Measurements from ENCODE around the gene NEK3.
"Not testable (repeated sequence)": the region's sequence is repeated elsewhere in the genome, so short reads cannot be mapped to it uniquely, and the experiment has no call there.

Gene NEK3

DNA sequence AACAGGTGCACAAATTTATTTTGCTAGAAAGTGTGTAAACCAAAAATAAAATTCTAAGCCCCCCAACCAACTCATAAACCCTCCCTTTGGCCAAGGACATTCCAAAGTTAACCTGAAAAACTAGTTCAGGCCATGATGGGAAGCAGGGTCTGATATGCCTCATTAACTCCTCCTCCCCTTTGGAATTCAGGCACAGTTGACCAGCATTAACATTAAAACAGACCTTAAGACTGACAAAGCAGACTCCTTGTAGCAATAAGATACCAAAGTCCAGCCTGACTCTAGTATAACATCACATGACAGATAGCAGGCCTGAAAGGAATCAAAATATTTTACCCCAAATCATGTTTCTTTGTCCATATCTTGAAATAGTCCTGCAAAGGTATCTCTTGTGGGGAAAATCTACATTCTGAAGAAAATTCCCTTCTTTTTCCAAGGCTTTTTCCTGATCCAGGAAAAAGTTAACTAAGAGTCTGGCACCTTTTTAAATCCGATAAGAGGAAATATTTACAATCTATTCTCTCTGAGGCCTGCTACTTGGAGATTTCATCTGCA lies 50.2 kb downstream of the NEK3 start:
- no peak for DNase-seq

DNA sequence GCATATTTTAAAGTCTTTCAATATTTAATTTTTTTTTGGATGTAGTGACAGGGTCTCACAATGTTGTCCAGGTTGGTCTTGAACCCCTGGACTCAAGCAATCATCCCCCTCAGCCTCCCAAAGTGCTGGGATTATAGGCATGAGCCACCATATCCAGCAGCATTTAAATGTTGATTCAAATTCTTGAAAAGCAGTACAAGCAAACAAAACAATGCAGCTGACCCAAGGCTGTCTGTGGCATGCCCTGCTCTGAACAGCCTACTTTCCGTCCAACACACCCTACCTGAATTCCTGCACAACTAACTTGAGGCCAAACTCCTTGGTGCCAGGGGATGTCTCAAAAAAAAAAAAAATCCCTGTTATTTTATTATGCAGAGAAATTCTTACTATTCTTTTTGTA lies 53.6 kb downstream of the NEK3 start:
- DNase-seq = no peak

DNA sequence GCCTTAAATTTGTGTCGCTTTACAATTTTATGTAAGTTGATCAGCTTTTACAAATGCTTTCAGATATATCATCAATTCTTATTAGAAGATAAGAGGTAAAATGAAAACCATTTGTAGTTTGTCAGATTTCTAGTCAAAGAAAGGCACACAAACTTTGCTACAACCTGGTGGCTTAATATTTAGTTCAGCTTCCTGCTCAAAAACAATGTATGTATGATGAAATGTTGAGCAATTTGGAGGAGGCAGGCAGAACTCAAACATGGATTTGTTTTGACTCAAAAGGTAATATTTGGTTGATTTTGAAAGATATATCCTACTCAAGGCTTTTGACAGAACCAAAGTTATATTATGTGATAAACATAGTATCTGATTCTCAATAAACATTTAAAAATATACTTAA lies 54.8 kb downstream of the NEK3 start:
- no peak for DNase-seq

DNA sequence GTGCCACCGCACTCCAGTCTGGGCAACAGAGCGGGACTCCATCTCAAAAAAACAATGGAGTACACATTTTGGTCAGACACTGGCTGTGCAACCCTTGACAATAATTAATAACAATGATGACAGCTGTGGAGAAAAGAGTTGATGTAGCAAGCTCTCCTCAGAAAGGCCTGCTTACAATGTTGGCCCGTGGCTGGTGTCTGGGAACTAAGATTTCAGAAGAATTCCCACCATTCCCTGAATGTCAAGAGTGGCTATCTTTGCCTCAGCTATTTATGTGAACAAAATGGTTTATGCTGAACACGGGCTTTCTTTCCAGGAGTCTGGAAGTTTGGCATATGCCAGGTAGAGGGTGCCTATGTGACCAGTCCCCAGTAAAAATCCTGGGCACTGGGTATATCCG lies 56.0 kb downstream of the NEK3 start:
- no peak for DNase-seq

DNA sequence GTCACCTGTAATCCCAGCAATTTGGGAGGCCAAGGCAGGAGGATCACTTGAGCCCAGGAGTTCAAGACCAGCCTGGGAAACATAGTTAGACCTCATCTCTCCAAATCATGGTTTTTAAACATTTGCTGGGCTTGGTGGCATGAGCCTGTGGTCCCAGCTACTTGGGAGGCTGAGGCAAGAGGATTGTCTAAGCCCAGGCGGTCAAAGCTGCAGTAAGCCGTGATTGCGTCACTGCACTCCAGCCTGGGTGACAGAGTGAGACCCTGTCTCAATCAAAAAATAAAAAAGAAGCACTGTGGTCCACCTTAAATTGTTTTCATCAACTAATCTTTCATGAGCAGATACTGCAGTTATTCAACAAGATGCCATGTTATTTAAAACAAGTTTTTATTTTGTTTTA lies 57.0 kb downstream of the NEK3 start:
- DNase-seq = not testable (repeated sequence)

DNA sequence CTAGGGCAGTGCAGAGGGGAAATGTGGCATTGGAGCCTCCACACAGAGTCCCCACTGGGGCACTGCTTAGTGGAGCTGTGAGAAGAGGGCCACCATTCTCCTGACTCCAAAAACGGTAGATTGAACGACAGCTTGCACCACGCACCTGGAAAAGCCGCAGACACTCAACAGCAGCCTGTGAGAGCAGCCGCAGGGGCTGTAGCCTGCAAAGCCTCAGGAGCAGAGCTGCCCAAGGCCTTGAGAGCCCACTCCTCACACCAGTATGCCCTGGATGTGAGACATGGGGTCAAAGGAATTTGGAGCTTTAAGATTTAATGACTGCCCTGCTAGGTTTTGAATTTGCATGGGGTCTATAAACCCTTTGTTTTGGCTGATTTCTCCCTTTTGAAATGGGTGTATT lies 62.2 kb downstream of the NEK3 start:
- no peak for DNase-seq

DNA sequence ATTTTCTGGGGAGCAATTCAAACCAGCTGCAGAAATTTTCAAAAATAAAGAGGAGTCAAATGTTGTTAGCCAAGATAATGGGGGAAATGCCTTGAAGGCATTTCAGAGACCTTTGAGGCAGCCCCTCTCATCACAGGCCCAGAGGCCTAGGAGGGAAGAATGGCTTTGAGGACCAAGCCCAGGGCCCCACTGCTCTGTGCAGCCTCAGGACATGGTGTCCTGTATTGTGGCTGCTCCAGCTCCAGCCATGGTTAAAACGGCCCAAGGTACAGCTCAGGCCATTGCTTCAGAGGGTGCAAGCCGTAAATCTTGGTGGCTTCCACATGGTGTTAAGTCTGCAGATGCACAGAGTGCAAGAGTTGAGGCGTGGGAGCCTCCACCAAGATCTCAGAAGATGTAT lies 62.6 kb downstream of the NEK3 start:
- no peak for DNase-seq

DNA sequence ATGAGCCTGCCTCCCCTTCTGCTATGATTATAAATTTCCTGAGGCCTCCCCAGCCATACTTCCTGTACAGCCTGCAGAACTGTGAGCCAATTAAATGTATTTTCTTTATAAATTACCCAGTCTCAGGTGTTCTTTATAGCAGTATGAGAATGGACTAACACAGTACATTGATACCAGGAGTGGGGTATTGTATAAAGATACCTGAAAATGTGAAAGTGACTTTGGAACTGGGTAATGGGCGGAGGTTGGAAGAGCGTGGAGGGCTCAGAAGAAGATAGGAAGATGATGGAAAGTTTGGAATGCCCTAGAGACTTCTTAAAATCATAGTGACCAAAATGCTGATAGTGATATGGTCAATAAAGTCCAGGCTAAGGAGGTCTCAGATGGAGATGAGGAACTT lies 63.3 kb downstream of the NEK3 start:
- DNase-seq = no peak

DNA sequence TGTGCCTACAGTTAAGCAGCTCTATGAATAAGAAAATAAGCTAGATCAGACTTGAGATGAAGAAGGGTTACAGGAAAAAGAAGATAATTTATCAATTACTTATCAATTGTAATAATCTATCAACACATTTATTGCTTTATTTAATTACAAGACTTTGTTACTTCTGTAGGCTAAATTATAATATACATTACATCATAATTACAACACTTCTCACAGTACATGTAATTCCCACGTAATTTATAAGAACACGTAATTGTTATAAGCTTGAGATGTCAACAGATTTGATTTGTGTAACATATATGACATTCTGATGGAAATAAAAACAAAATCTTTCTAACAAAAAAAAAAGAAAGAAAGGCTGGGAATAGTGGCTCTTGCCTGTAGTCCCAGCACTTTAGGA lies 67.3 kb downstream of the NEK3 start:
- DNase-seq = no peak

DNA sequence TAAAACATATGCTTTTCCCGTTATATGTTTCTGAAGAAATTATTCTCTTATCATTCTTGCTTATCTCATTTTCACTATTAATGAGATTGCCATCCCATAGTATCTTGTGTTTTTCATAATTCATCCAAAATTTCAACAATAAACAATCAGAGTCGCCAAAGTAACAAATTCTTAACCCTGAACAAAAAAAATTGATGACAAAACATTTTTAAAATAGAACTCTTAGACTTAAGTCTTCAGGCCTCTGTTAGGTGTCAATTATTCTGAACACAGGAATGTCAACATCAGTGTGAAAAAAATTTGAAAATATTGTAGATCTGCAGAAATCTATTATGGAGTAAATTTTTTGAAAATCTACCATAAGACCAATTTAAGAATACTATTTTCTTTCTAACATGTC lies 67.9 kb downstream of the NEK3 start:
- no peak for DNase-seq

DNA sequence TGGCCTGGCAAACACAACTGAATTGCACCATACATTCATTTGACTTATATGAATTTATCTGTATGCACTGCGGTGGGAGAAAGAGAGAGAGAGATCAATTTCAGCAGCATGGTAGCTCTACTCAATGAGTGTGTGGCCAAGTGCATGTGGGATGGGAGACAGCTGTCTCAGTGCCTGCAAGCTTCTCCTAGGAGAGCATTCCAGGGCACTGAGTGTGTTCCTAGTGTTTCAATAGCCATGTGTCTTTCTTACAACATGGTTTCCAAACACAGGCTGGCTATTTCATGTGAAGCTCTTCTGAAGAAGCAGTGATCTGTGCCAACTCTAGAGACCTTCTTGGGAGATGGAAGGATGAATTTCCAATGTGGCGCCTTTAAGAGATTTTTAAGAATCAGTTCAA lies 74.0 kb downstream of the NEK3 start:
- no peak for DNase-seq

DNA sequence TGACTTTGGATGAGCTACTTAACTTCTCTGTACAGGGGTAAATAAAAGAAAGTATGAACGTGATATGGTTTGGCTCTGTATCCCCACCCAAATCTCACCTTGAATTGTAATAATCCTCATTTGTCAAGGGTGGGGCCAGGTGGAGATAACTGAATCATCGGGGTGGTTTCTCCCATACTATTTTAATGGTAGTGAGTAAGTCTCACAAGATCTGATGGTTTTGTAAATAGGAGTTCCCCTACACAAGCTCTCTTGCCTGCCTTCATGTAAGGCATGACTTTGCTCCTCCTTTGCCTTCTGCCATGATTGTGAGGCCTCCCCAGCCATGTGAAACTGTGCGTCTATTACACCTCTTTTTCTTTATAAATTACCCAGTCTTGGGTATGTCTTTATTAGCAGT lies 74.4 kb downstream of the NEK3 start:
- not testable (repeated sequence) for DNase-seq

Data from CD4-positive, alpha-beta T cell treated with Interferon gamma for 1 hour (primary cell).